Osteocyte (in vitro differentiated cells): ENCODE measurements around the gene CGB1. TPM values are rescaled to one million over a fixed set of nuclear protein-coding genes. Genes with fewer than 3 reads are reported as not detected.

Experiments
- DNase-seq: peaks from one replicate; pipeline ENCODE4 v3.0.0; 2021; ENCODE audit warnings: mixed read lengths; ENCODE audit not compliant: unreplicated experiment; ENCODE audit errors: extremely low spot score
- H3K27ac Mint-ChIP-seq: one replicate; pipeline ENCODE4 v1.8.0; 2021; ENCODE audit warnings: mild to moderate bottlenecking, mixed read lengths; ENCODE audit not compliant: unreplicated experiment
- H3K27me3 Mint-ChIP-seq: one replicate; pipeline ENCODE4 v1.8.0; 2021; ENCODE audit warnings: mixed read lengths; ENCODE audit not compliant: unreplicated experiment
- H3K36me3 Mint-ChIP-seq: one replicate; pipeline ENCODE4 v1.8.0; 2021; ENCODE audit warnings: mixed read lengths; ENCODE audit not compliant: unreplicated experiment
- H3K4me1 Mint-ChIP-seq: one replicate; pipeline ENCODE4 v1.8.0; 2021; ENCODE audit warnings: mixed read lengths; ENCODE audit not compliant: unreplicated experiment
- H3K4me3 Mint-ChIP-seq: one replicate; pipeline ENCODE4 v1.8.0; 2021; ENCODE audit warnings: mild to moderate bottlenecking, moderate library complexity, mixed read lengths; ENCODE audit not compliant: unreplicated experiment
- H3K9me3 Mint-ChIP-seq: one replicate; pipeline ENCODE4 v1.8.0; 2021; ENCODE audit warnings: mixed read lengths; ENCODE audit not compliant: unreplicated experiment
- total RNA-seq: library from RNA; stranded (reverse); gene quantifications from 2 replicates; pipeline ENCODE4 v1.2.1, GENCODE V29; 2021
- TF ChIP-seq, protein P1 (sequence below): fragments of 200-600 bp; sonication (generic); IDR thresholded peaks from 2 replicates; pipeline ENCODE4 v1.5.0; 2021; ENCODE audit warnings: antibody characterized with exemption, mild to moderate bottlenecking, moderate library complexity

Gene CGB1
- total RNA-seq, 1 donor from 2014 or later = not detected

GRCh38 chr19:49004964-49005614 lies 31.6 kb downstream of the CGB1 start:
- Mint-ChIP-seq H3K27ac (no peak overlapping the region), H3K27me3 (no peaks in the 10 kb centered on the region)

GRCh38 chr19:49004133-49004532 lies 32.6 kb downstream of the CGB1 start:
- Mint-ChIP-seq H3K4me1 (peaks cover 2% of the 10 kb centered on the region), H3K9me3 (no peaks in the 10 kb centered on the region), H3K27me3 (no peaks in the 10 kb centered on the region), H3K27ac (no peak overlapping the region), H3K36me3 (peaks cover 5% of the 10 kb centered on the region), H3K4me3 (no peak overlapping the region)
- no peak for DNase-seq
- TF ChIP-seq, protein P1, sequence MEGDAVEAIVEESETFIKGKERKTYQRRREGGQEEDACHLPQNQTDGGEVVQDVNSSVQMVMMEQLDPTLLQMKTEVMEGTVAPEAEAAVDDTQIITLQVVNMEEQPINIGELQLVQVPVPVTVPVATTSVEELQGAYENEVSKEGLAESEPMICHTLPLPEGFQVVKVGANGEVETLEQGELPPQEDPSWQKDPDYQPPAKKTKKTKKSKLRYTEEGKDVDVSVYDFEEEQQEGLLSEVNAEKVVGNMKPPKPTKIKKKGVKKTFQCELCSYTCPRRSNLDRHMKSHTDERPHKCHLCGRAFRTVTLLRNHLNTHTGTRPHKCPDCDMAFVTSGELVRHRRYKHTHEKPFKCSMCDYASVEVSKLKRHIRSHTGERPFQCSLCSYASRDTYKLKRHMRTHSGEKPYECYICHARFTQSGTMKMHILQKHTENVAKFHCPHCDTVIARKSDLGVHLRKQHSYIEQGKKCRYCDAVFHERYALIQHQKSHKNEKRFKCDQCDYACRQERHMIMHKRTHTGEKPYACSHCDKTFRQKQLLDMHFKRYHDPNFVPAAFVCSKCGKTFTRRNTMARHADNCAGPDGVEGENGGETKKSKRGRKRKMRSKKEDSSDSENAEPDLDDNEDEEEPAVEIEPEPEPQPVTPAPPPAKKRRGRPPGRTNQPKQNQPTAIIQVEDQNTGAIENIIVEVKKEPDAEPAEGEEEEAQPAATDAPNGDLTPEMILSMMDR = no peak

More at GRCh38 chr19:49004964-49005614, 31.6 kb downstream of the CGB1 start:
- TF ChIP-seq, protein P1 = no peak
- no peaks in the 10 kb centered on the region for H3K9me3 Mint-ChIP-seq
- no peak for DNase-seq
- H3K36me3 Mint-ChIP-seq = peaks cover 5% of the 10 kb centered on the region
- no peaks in the 10 kb centered on the region for H3K4me1 Mint-ChIP-seq
- no peak overlapping the region for H3K4me3 Mint-ChIP-seq

DNA sequence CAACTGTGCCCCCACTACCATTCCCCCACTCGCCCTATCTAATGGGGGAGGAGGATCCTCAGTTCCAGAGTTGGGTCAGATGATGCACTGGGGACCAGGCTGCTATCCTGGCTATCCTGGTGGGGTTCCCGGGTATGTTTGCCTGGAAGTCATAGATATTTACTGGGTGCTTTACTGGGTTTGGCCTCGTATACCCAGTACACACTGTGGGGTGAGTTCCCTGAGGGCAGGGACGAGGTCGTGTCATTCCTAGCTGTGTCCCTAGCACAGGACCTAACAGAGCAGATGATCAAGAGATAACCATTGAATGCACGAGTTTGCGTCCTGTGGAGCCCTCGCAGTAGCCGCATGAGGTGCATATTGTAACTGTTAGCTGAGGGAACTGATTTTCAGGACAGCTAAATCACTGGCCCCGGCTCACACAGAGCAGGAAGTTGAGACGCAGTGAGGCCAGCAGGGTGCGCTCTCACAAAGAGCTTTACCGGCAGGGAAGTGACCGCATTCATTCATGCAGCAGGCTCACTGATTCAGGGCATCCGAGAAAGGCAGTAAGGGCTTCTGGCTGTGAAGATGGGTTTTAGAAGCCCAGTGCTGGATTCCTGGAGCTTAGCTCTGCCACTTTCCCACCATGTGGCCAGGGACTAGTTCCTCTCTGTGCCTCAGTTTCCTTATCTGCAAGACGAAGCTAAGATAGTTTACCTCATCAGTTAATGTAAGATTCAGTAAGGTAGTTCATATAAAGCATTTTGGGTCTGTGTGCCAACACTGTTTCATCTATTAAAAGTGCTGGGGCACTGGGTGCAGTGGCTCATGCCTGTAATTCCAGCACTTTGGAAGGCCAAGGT lies 37.0 kb downstream of the CGB1 start:
- H3K4me3 Mint-ChIP-seq = no peak overlapping the region
- DNase-seq = no peak
- no peaks in the 10 kb centered on the region for H3K27me3 Mint-ChIP-seq
- no peaks in the 10 kb centered on the region for H3K9me3 Mint-ChIP-seq
- H3K4me1 Mint-ChIP-seq = peaks cover 8% of the 10 kb centered on the region
- H3K27ac Mint-ChIP-seq = peak overlapping the region; percentile 9
- H3K36me3 Mint-ChIP-seq = peaks cover 5% of the 10 kb centered on the region
- TF ChIP-seq, protein P1 = peak; percentile 73

GRCh38 chr19:48997972-48998371 lies 38.7 kb downstream of the CGB1 start:
- H3K36me3 Mint-ChIP-seq = peaks cover 4% of the 10 kb centered on the region
- no peak overlapping the region for H3K4me3 Mint-ChIP-seq
- no peak overlapping the region for H3K27ac Mint-ChIP-seq
- no peaks in the 10 kb centered on the region for H3K27me3 Mint-ChIP-seq
- peaks cover 17% of the 10 kb centered on the region for H3K4me1 Mint-ChIP-seq
- TF ChIP-seq, protein P1 = peak; percentile 49
- no peak for DNase-seq
- no peaks in the 10 kb centered on the region for H3K9me3 Mint-ChIP-seq

GRCh38 chr19:48994035-48994386 lies 42.7 kb downstream of the CGB1 start:
- no peaks in the 10 kb centered on the region for H3K9me3 Mint-ChIP-seq
- H3K36me3 Mint-ChIP-seq = peaks cover 7% of the 10 kb centered on the region
- TF ChIP-seq, protein P1 = no peak
- peak overlapping the region; percentile 98 for H3K27ac Mint-ChIP-seq
- peaks cover 25% of the 10 kb centered on the region for H3K4me1 Mint-ChIP-seq
- H3K27me3 Mint-ChIP-seq = no peaks in the 10 kb centered on the region
- no peak for DNase-seq
- H3K4me3 Mint-ChIP-seq = peak overlapping the region; percentile 94
